SK-N-MC (cell line): ENCODE data around the gene DENND2A.
"Not testable (repeated sequence)": the region's sequence is repeated elsewhere in the genome, so short reads cannot be mapped to it uniquely, and the experiment has no call there.

Experiments
- DNase-seq: peaks from one replicate; pipeline ENCODE4 v3.0.0-alpha.2; 2011; ENCODE audit warnings: low read depth, low spot score
- H3K27ac ChIP-seq: fragments of 200-600 bp; sonication (generic); 2 replicates; pipeline ENCODE4 v1.5.1; 2016; ENCODE audit warnings: mixed run types
- H3K36me3 ChIP-seq: fragments of 200-600 bp; sonication (generic); 2 replicates; pipeline ENCODE4 v1.6.1; 2017; ENCODE audit warnings: antibody characterized with exemption, low read length, mixed read lengths; ENCODE audit not compliant: insufficient read depth
- H3K4me3 ChIP-seq: fragments of 200-600 bp; sonication (generic); 2 replicates; pipeline ENCODE4 v1.5.1; 2016
- H3K9ac ChIP-seq: fragments of 200-600 bp; sonication (generic); 2 replicates; pipeline ENCODE4 v1.8.0; 2017; ENCODE audit warnings: mixed run types, mixed read lengths; ENCODE audit not compliant: insufficient read length
- H3K9me3 ChIP-seq: fragments of 200-600 bp; sonication (generic); 2 replicates; pipeline ENCODE4 v1.6.1; 2017; ENCODE audit warnings: low read depth, mild to moderate bottlenecking, antibody characterized with exemption, low read length, moderate library complexity, mixed read lengths
- EZH2 ChIP-seq: fragments of 200-600 bp; sonication (generic); IDR thresholded peaks from one replicate; pipeline ENCODE4 v1.6.1; 2017; ENCODE audit warnings: antibody characterized with exemption
- FOXP2 ChIP-seq: optimal IDR thresholded peaks from 2 replicates; pipeline ENCODE3; 2011; ENCODE audit warnings: mild to moderate bottlenecking, moderate library complexity; ENCODE audit not compliant: insufficient read depth; ENCODE audit errors: extremely low read length, control extremely low read depth
- POLR2AphosphoS5 ChIP-seq: IDR thresholded peaks from 2 replicates; pipeline ENCODE4 v1.6.1; 2012; ENCODE audit warnings: mild to moderate bottlenecking, low read depth, low read length, borderline replicate concordance

The DENND2A gene

DNA sequence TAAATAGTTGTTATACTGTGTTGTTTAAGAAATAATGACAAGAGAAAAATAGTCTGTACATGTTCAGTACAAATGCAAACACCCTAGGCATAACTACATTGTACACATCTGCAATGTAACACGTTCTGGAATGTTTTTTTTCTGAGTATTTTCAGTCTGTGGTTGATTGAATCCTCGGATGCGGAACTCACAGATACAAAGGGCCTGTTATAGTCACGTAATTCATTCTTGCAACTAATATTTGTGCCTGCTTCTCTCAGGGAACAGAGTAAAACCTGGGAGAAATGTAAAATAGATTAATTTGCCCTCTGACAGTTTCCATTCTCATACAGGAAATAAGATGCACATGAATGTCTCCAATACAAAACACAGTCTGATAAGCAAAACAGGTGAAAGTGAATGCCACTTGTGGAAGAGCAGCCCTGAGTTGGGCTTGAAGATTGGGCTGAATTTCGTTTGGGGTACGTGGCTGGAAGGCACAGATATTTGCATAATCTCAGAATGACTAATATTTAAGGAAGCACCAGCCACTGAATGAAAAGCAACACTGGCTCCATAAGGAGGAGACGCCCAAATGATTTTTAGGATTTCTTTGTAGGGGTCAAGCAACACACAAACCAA, 19.1 kb downstream of the DENND2A start:
- Histone ChIP-seq H3K27ac (no peak overlapping the region), H3K9me3 (no peaks in the 10 kb centered on the region), H3K9ac (no peak overlapping the region), H3K4me3 (no peak overlapping the region), H3K36me3 (no peaks in the 10 kb centered on the region)
- DNase-seq: no peak
- TF ChIP-seq POLR2AphosphoS5 (no peak), EZH2 (no peak), FOXP2 (no peak)

DNA sequence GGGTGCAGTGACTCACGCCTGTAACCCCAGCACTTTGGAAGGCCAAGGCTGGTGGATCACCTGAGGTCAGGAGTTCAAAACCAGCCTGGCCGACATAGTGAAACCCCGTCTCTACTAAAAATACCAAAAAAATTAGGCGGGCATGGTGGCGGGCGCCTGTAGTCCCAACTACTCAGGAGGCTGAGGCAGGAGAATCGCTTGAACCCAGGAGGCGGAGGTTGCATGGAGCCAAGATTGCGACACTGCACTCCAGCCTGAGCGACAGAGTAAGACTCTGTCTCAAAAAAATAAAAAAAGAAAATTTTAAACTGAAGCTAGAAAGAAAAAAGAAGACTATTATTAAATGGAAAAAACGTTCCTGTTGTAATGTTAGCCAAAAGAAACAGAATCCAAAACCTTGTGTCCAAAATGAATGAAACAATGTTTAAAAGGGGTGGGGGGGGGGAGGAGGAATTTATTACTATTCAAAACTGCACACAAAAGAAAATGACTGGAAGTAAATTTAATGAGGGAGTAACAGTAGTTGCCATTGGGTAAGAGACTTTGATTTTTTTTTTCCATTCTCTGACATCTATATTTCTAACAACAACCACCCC, 20.6 kb downstream of the DENND2A start:
- H3K4me3 ChIP-seq, H3K9me3 ChIP-seq, DNase-seq, H3K36me3 ChIP-seq, H3K27ac ChIP-seq, H3K9ac ChIP-seq: not testable (repeated sequence)

GRCh38 chr7:140619176-140619575, 21.4 kb downstream of the DENND2A start:
- no peak for DNase-seq
- TF ChIP-seq POLR2AphosphoS5 (no peak), FOXP2 (no peak), EZH2 (no peak)
- Histone ChIP-seq H3K9ac (no peak overlapping the region), H3K4me3 (no peak overlapping the region), H3K9me3 (no peaks in the 10 kb centered on the region), H3K36me3 (no peaks in the 10 kb centered on the region), H3K27ac (no peak overlapping the region)

DNA sequence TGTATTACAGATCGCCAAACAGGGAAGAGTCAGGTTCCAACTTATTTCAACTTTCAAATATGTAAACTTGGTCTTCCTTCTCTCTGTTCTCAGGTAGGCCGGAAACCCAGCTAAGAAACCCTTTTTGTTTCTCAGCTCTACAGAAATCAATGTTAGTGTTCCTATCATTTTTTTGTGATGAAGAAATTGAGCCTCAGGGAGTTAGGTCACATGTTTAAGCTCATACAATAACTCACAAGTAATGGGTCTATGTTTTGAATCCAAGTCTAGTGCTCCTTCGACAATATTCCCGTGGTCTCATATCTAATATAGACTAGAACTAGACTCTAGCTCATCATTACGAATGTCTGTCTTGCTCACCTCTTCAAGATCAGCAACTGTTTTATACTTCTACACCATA, 22.3 kb downstream of the DENND2A start:
- TF ChIP-seq EZH2 (no peak), POLR2AphosphoS5 (no peak), FOXP2 (no peak)
- H3K4me3 ChIP-seq: no peak overlapping the region
- H3K36me3 ChIP-seq: no peaks in the 10 kb centered on the region
- no peak overlapping the region for H3K27ac ChIP-seq
- no peaks in the 10 kb centered on the region for H3K9me3 ChIP-seq
- DNase-seq: no peak
- no peak overlapping the region for H3K9ac ChIP-seq

DNA sequence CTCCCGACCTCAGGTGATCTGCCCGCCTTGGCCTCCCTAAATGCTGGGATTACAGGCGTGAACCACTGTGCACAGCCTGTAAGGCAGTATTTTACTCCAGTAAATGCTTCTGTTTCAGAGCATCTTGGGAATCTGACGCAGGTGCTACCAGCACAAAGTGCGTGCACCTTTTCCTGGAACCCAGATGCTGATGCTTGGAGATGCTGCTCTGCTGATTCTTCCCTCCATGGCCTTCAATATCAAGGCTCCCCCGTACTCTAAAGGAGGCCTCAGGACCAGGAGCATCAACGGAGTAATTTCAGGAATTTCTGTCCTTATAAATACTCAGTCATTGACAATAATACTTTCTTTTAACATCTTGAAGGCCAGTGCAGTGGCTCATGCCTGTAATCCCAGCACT, 23.5 kb downstream of the DENND2A start:
- Histone ChIP-seq H3K4me3 (no peak overlapping the region), H3K36me3 (no peaks in the 10 kb centered on the region), H3K9me3 (no peaks in the 10 kb centered on the region), H3K9ac (no peak overlapping the region), H3K27ac (no peak overlapping the region)
- no peak for DNase-seq
- TF ChIP-seq EZH2 (no peak), FOXP2 (no peak), POLR2AphosphoS5 (no peak)

DNA sequence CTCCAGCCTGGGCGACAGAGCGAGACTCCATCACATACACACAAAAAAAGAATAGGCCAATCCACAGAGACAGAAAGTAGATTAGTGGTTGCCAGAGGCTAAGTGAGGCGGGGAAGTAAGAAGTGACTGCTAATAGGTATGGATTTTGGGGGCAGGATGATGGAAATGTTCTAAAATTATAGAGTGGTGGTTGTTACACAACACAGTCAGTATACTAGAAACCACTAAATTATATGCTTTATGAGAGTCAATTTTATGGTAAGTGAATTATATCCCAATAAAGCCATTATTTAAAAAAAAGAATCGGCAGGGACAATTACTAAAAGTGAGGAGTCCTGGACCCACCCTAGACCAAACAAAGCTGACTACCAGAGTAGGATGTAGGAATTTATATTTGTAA, 24.3 kb downstream of the DENND2A start:
- H3K4me3 ChIP-seq: no peak overlapping the region
- no peaks in the 10 kb centered on the region for H3K36me3 ChIP-seq
- no peak overlapping the region for H3K27ac ChIP-seq
- H3K9me3 ChIP-seq: no peaks in the 10 kb centered on the region
- TF ChIP-seq POLR2AphosphoS5 (no peak), EZH2 (no peak), FOXP2 (no peak)
- no peak overlapping the region for H3K9ac ChIP-seq
- DNase-seq: no peak

- Histone ChIP-seq H3K9ac (no peak overlapping the region), H3K36me3 (no peaks in the 10 kb centered on the region), H3K4me3 (no peak overlapping the region), H3K9me3 (no peaks in the 10 kb centered on the region), H3K27ac (no peak overlapping the region)
- DNase-seq: no peak
- TF ChIP-seq POLR2AphosphoS5 (no peak), EZH2 (no peak), FOXP2 (no peak)
Measured at GRCh38 chr7:140611641-140612040, 29.0 kb downstream of the DENND2A start.

GRCh38 chr7:140610204-140611165, 30.1 kb downstream of the DENND2A start:
- no peaks in the 10 kb centered on the region for H3K36me3 ChIP-seq
- H3K9me3 ChIP-seq: no peaks in the 10 kb centered on the region
- no peak overlapping the region for H3K9ac ChIP-seq
- no peak overlapping the region for H3K4me3 ChIP-seq
- DNase-seq: no peak
- TF ChIP-seq EZH2 (no peak), FOXP2 (no peak), POLR2AphosphoS5 (no peak)
- no peak overlapping the region for H3K27ac ChIP-seq
